ENCODE data around the gene FBXO45. TPM values are rescaled to one million over a fixed set of nuclear protein-coding genes. Genes with fewer than 3 reads are reported as not detected.
"Not testable (repeated sequence)": the region's sequence is repeated elsewhere in the genome, so short reads cannot be mapped to it uniquely, and the experiment has no call there.

FBXO45 gene
- total RNA-seq, 4 donors from 2014 or later: 5.0 to 25.2 (median 8.9) TPM

- no peaks in the 10 kb centered on the region for H3K9me3 ChIP-seq
- no peaks in the 10 kb centered on the region for H3K4me1 ChIP-seq
- intact Hi-C loops (cut with DNase I; ENCODE audit: low total_unique reads): no loop called here
- DNase-seq: no peak
- H3K36me3 ChIP-seq: no peaks in the 10 kb centered on the region
- no peaks in the 10 kb centered on the region for H3K27me3 ChIP-seq
- TF ChIP-seq POLR2A (IDR thresholded peaks at IDR 0.05) (no peak), CTCF (IDR thresholded peaks at IDR 0.05) (no peak)
- H3K27ac ChIP-seq: no peak overlapping the region
- no peak overlapping the region for H3K4me3 ChIP-seq
Measured at GRCh38 chr3:196636369-196637349, 68.2 kb downstream of the FBXO45 start.

GRCh38 chr3:196637941-196638340, 69.5 kb downstream of the FBXO45 start:
- H3K27me3 ChIP-seq; H3K4me3 ChIP-seq; H3K9me3 ChIP-seq; H3K27ac ChIP-seq; intact Hi-C loops (cut with DNase I; ENCODE audit: low total_unique reads); H3K36me3 ChIP-seq; DNase-seq; H3K4me1 ChIP-seq: not testable (repeated sequence)

Small RNA genes lying within 50 kb of the gene (small RNA-seq; reads per million reads assigned to genes)
- gene RPS29P3: not detected

Other genes with a start within 250 kb of the FBXO45 start
- gene TM4SF19, start 230.3 kb upstream of the FBXO45 start, total RNA-seq: not detected
- gene UBXN7, start 136.2 kb upstream of the FBXO45 start, total RNA-seq: 10 to 100 TPM in 3 of 4 donors, 1 to 10 TPM in 1; 6.5 to 85.0 (median 39.0) TPM
- gene RNF168, start 64.9 kb upstream of the FBXO45 start, total RNA-seq: 10 to 100 TPM in 3 of 4 donors, 1 to 10 TPM in 1; 9.4 to 35.2 (median 18.6) TPM
- gene SMCO1, start 53.3 kb upstream of the FBXO45 start, total RNA-seq: not detected
- 10 to 100 TPM in 1 of 4 donors, 1 to 10 TPM in 2, under 1 TPM in 1; 0.26 to 10.6 (median 8.8) TPM for gene WDR53, start 106 bp upstream of the FBXO45 start, total RNA-seq
- 10 to 100 TPM in 1 of 4 donors, 1 to 10 TPM in 3; 6.5 to 36.8 (median 7.6) TPM for gene NRROS, start 71.0 kb downstream of the FBXO45 start, total RNA-seq
- 1 to 10 TPM in 2 of 4 donors, not detected in 2; 1.7 to 5.9 TPM for gene CEP19, start 143.6 kb downstream of the FBXO45 start, total RNA-seq
- gene PIGX, start 143.7 kb downstream of the FBXO45 start, total RNA-seq: 10 to 100 TPM; 10.2 to 61.5 (median 34.1) TPM
- 10 to 100 TPM; 22.1 to 65.8 (median 49.5) TPM for gene PAK2, start 171.2 kb downstream of the FBXO45 start, total RNA-seq